Activated naive CD4-positive, alpha-beta T cell (primary cell): ENCODE measurements around the gene TIMM10B.

ENCODE experiments used
- DNase-seq, 4 experiments: peaks; one replicate each; lab custom pipeline; 2025; lab: John Stamatoyannopoulos, UW

Gene TIMM10B

GRCh38 chr11:6472934-6473333, 8.4 kb upstream of the TIMM10B start:
- no peak for DNase-seq

- DNase-seq = peak in 3 of 4 experiments; percentile 31 to 68 (median 47)
Observed at GRCh38 chr11:6473451-6474412, 7.6 kb upstream of the TIMM10B start, which contains the start of gene TRIM3. Gene TRIM3, minus strand, starts transcription at chr11:6473941. Its CDS starts 8,246 bp downstream, at chr11:6465695.

DNA sequence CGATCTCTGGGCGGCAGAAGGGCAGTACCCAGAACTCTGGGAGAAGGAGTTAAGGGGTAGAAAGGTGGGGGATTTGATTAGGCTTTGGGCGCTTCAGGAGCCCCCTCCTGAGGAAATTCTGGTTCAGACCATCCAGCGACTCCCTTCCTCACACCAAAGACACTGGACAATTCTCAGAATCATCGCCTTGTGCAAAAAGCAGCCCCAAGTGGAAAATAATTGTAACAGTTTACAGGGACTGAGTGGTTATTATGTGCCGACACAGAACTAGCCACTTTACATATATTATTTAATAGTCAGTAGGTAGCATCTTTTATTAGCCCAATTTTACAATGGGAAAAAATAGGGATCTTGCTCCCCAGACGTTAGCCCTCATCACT, 6.9 kb upstream of the TIMM10B start:
- DNase-seq = no peak

DNA sequence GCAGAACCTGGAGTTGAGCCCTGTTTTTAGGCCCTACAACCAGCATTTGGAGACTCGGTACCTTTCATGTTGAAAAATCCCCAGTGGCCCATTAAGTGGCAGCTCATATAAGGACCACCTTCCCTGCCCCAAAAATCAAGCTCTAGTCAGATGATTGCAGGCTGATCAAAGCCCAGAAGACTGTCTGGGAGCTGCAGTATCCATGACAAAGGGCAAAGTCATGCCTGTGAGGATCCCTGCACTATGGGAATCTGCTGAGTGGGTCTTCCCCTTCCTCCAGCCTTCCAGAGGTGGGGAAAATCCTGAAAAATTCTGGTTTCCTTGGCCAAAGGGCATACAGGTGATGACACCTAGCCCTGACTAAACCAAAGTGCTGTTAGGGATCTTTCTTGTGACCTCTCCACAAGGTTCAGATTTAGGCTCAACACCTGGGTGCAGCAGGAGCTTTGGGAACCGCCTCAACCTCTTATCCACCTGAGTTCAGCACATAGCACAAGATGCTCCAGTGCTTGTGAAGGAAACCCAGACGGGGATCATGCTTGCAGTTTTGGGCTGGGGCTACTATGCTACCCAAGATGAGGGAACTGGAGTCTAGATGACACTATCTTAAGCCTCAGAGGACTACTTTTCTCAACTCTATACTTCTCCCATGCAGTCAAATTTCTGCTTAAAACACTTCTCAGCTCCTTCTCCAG, 6.3 kb upstream of the TIMM10B start:
- no peak for DNase-seq

- DNase-seq = no peak
Observed at GRCh38 chr11:6475936-6476335, 5.4 kb upstream of the TIMM10B start.

GRCh38 chr11:6476571-6476970, 4.7 kb upstream of the TIMM10B start:
- DNase-seq = no peak

DNA sequence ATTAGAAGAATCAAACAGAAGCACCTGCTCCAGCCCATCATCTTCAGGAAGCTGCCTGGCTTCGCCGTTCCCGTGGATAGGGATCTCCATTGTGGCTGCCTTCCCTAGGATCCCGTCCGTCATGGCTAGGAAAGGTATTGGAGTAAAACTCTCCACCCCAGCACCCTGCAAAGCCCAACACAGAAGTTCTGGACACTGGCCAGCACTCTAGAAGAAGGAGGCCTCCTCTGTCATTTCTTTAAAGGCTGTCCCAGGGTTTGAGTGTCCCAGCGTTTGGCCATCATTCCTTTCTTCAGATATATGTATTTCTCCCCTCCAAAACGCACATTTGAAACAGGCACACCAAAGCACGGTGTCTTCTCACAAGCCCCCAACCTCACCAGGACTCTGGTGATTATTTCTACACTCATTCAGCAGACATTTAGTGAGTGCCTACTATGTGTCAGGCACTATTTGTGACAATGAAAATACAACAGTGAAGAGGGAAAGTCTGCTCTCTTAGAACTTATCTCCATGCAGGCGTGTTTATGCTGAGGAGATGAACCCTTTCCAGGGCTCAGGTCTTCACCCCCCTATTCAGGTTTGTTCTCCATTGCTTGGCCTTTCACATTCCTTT, 894 bp upstream of the TIMM10B start:
- no peak for DNase-seq

- peak in 1 of 4 experiments; percentile 13 for DNase-seq
Observed at GRCh38 chr11:6481924-6482275, 599 bp downstream of the TIMM10B start.

DNA sequence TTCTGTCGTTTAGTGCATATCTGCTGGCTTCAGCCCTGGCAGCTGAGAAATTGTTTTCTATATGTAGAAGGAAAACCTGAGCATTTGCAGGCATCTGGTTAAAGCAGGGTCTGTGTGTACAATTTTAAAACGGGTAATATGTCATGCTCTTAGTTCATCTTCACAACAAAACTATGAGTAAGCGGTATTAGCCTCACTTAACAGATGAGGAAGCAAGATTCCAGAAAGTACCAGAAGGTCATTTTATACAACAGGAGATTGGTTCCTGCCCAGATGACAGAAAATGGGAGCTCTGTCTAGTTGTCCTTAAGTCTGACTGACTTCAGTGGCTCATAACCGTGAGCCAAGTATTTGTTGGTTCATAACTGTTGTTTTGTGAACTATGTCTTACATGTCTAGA, 1.1 kb downstream of the TIMM10B start:
- no peak for DNase-seq

DNA sequence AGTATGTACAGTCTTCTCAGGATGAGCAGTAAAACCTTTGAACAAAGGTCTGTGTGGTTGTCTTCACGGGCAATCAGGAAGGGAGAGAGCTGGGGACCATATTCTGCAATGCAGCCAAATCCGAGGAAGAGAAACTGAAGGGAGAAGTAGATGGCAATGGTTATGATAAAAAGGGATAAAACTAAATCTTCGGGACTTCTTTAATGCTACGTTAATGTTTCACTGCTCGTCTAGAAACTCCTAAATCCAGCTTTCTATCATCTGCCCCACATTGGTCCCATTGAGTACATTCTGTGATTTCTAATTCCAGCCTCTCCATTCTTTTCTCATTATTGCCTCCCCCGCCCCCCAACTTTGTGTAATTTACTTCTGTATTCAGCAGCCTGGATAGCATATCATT, 1.7 kb downstream of the TIMM10B start:
- no peak for DNase-seq

DNA sequence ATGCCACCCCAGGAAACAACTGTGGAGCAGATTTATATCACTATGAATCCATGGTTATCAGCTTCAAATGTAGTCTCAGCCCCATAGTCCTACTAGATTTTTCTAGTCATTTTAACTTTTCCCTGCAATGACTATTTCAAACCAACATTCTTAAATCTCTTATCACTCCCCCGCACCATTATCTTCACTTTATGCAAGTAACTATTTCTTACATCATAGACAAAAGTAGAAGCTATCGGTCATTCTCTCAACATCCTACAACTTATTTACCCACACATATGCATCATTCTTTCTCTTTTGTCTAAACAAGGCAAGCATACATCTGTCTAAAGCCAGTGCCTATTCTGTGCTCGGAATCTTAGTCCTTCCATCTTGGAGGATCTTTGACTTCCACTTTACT, 4.4 kb downstream of the TIMM10B start:
- DNase-seq = no peak

GRCh38 chr11:6486256-6486655, 5.0 kb downstream of the TIMM10B start:
- DNase-seq = no peak

DNA sequence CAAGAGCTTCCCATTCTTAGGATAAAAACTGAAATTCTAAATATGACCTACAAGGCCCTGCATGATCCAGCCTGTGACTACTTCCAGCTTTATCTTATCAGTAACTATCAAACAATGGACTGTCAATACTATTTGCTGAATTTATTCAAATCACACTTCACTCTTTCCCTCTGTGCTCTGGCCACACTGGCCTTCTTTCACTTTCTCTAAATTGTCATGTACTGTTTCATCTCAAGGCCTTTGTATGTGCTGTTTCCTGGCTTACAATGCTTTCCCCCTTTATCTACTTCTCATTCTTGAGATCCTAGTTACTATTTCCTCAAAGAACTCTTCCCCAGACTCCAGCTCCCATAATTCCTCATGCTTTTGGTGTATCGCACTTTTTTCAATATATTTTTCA, 5.6 kb downstream of the TIMM10B start:
- DNase-seq = no peak

GRCh38 chr11:6488342-6488741, 7.0 kb downstream of the TIMM10B start:
- no peak for DNase-seq

DNA sequence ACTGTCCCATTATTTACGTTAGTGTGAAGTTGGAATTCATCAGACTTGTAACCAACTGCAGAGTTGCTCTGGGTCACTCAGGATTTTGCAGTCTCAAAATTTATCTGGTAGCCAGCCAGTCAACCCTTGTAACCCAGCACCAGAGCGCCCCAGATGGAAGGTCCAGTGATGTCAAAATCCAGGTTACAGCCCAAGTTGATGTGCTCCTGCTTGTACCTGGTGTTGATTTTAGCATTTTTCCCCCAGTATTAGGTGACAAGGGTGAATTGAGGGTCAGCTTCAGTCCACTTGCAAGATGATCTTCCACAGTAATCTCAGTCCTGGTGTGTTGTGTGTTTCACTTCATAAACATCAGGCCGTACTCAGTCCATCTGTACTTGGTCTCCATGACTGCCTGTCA, 7.5 kb downstream of the TIMM10B start:
- no peak for DNase-seq

DNA sequence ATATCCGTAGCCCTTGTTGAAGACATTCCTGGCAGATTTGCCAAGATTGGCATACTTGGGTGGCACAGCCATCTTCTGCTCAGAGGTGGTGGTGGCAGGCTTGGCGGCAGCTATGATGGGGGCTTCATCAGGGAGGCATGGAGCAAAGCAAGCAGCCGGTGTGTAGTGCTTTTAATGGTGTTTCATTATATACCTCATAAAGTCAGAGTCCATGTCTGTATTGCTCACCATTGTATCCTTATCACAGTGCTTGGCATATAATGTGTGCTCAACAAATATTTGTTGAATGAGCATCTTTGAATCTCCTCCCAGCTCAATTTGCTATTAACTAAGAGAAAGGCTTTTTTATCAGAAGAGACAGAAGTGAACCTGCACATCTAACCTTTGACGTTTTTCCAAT, 8.0 kb downstream of the TIMM10B start:
- DNase-seq = no peak

- DNase-seq = no peak
Observed at GRCh38 chr11:6497069-6497839, 16.0 kb downstream of the TIMM10B start, which contains the start of gene DNHD1. Gene DNHD1, plus strand, starts transcription at chr11:6497280. Its CDS starts 936 bp downstream, at chr11:6498216.

DNA sequence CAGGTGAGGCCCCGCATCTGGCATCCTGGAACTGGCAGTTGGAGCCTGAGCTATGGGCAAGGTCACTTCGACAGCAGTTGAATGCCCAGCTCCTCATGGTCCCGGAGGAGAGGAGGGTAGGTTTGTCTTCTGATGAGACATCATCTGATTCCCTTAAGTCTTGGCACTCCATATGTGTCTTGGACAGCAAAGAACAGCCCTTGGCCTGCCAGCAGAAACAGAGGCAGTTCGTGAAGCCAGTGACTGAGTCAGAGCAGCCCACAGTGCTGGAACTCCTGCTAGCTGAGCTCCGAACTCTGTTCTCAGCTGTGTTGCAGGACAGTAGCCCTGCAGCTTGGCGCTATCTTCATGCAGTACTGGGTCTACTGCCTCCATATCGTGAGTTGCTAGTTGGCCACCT, 16.8 kb downstream of the TIMM10B start:
- no peak for DNase-seq

DNA sequence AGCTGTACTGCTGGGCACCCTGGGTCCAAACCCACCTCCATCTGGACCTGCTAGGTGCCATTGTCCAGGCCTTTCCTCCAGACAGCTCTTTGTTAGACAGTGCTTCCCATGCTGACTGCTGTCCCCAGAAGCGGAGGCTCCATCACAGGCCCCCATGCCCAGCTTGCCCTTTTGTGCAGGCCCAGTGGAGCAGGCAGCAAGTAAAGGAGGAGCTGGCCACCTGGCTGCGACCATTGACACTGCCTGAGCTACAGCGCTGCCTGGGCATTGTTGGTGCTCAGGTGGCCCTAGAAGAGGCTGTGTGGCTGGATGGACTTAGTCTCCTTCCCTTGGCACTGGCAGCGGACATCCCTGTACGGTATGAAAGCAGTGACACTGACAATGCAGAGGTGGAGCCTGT, 17.2 kb downstream of the TIMM10B start:
- DNase-seq = no peak

DNA sequence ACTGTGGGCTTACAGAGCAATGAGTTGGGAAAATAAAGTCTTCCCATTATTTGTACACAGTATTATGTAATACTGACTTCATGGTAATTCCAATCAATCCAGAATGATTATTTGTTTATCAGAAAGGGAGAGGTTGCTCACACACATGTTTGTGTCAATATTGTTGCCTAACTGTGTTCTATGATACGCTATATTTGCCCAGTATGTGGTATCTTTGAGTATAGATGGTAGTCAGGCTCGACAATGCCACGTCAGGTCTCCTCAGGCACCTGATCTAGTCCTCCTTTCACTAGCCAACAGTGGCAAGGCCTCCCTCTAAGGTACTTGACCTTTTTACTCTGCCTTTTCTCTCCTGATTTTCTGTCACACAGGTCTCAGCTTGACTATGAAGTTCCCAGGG, 21.1 kb downstream of the TIMM10B start:
- DNase-seq = no peak

- DNase-seq = no peak
Observed at GRCh38 chr11:6504166-6504565, 22.9 kb downstream of the TIMM10B start.
